ENCODE measurements around the gene SMYD1. TPM values are rescaled to one million over a fixed set of nuclear protein-coding genes. Genes with fewer than 3 reads are reported as not detected.

Gene SMYD1
- total RNA-seq, 1 experiment from 2014 or later = not detected

DNA sequence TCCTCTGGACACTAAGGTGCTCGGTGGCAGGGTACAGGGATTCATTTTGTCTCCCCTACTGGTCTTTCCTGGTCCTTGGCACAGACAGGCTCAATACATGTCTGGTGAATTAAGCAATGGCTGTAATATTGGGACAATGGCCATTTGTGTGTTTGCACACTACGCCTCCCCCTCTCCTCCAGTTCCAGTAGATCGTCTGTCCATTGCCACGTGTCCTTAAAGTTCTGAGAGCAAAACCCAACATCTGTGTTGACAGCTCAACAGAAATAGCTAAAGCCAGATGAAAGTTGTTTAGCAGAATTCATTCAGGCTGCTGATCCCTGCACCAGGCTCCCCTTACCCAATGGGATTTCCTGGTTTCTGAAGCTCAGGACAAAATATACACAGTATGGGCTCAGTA lies 69.2 kb downstream of the SMYD1 start:
- Histone ChIP-seq H3K36me3 (ENCODE audit: control insufficient read depth, insufficient read depth, low read length) (no peaks in the 10 kb centered on the region), H3K4me3 (ENCODE audit: low read depth in 2 of 2, low read length in 2 of 2) (no peak overlapping the region), H3K27me3 (ENCODE audit: control insufficient read depth, insufficient read depth, low read length) (peaks cover 9% of the 10 kb centered on the region), H3K4me1 (ENCODE audit: control insufficient read depth, insufficient read depth, low read length) (no peaks in the 10 kb centered on the region), H3K27ac (ENCODE audit: low read length) (no peak overlapping the region), H3K9me3 (ENCODE audit: control insufficient read depth, insufficient read depth, low read depth, low read length) (no peaks in the 10 kb centered on the region)
- TF ChIP-seq SIN3A (IDR thresholded peaks at IDR 0.05; ENCODE audit: borderline replicate concordance, insufficient read depth, low read depth, low read length) (no peak), TCF7L2 (IDR thresholded peaks at IDR 0.05; ENCODE audit: low read depth, low read length) (no peak)
- POLR2A ChIA-PET = interaction anchor here (0.6 kb wide), 1 partner anchor 288 kb away, joined by 3 read pairs; no protein-coding TSS in a partner anchor
- DNase-seq (ENCODE audit: low read depth, low spot score) (no peak), ATAC-seq (no peak)
- CTCF ChIA-PET = no interaction called here
- in situ Hi-C loops (cut with HindIII; ENCODE audit: low pct_unique_long_range_greater_than_20kb, low sequenced_read_pairs) (no loop called here), intact Hi-C loops (cut with micrococcal nuclease; ENCODE audit: unreplicated experiment) (no loop called here)
- BruUV-seq (replicated peaks) = no TSS peak

DNA sequence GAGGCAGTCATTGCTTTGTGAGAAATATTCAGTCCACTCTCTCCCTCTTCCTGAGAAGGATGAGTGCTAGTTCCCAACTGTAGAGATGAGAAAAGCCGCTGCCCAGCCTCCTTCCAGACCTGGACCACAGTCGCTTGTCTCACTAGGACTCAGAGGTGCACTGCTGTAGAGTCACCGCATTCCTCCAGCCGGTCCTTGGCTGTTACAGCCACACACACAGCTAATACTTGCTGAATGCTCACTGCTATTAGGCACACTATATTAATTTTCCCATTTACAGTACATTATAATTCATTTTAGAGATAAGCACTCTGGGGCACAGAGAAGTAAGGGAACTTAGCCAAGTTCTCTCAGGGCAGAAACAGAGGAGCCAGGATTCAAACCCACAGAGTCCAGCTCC lies 70.2 kb downstream of the SMYD1 start:
- H3K4me1 ChIP-seq (ENCODE audit: control insufficient read depth, insufficient read depth, low read length) = no peaks in the 10 kb centered on the region
- no peak for DNase-seq (ENCODE audit: low read depth, low spot score)
- H3K9me3 ChIP-seq (ENCODE audit: control insufficient read depth, insufficient read depth, low read depth, low read length) = no peaks in the 10 kb centered on the region
- peaks cover 9% of the 10 kb centered on the region for H3K27me3 ChIP-seq (ENCODE audit: control insufficient read depth, insufficient read depth, low read length)
- intact Hi-C loops (cut with micrococcal nuclease; ENCODE audit: unreplicated experiment) (no loop called here), in situ Hi-C loops (cut with HindIII; ENCODE audit: low pct_unique_long_range_greater_than_20kb, low sequenced_read_pairs) (no loop called here)
- no peaks in the 10 kb centered on the region for H3K36me3 ChIP-seq (ENCODE audit: control insufficient read depth, insufficient read depth, low read length)
- ChIA-PET CTCF (no interaction called here), POLR2A (no interaction called here)
- TF ChIP-seq, protein P1, sequence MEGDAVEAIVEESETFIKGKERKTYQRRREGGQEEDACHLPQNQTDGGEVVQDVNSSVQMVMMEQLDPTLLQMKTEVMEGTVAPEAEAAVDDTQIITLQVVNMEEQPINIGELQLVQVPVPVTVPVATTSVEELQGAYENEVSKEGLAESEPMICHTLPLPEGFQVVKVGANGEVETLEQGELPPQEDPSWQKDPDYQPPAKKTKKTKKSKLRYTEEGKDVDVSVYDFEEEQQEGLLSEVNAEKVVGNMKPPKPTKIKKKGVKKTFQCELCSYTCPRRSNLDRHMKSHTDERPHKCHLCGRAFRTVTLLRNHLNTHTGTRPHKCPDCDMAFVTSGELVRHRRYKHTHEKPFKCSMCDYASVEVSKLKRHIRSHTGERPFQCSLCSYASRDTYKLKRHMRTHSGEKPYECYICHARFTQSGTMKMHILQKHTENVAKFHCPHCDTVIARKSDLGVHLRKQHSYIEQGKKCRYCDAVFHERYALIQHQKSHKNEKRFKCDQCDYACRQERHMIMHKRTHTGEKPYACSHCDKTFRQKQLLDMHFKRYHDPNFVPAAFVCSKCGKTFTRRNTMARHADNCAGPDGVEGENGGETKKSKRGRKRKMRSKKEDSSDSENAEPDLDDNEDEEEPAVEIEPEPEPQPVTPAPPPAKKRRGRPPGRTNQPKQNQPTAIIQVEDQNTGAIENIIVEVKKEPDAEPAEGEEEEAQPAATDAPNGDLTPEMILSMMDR (IDR thresholded peaks at IDR 0.05) = no peak
- TF ChIP-seq SIN3A (IDR thresholded peaks at IDR 0.05; ENCODE audit: borderline replicate concordance, insufficient read depth, low read depth, low read length) = no peak
- TF ChIP-seq POLR2AphosphoS5 (IDR thresholded peaks at IDR 0.05; ENCODE audit: low read depth, low read length) = no peak
- TF ChIP-seq TCF7L2 (IDR thresholded peaks at IDR 0.05; ENCODE audit: low read depth, low read length) = no peak
- TF ChIP-seq, protein P2, sequence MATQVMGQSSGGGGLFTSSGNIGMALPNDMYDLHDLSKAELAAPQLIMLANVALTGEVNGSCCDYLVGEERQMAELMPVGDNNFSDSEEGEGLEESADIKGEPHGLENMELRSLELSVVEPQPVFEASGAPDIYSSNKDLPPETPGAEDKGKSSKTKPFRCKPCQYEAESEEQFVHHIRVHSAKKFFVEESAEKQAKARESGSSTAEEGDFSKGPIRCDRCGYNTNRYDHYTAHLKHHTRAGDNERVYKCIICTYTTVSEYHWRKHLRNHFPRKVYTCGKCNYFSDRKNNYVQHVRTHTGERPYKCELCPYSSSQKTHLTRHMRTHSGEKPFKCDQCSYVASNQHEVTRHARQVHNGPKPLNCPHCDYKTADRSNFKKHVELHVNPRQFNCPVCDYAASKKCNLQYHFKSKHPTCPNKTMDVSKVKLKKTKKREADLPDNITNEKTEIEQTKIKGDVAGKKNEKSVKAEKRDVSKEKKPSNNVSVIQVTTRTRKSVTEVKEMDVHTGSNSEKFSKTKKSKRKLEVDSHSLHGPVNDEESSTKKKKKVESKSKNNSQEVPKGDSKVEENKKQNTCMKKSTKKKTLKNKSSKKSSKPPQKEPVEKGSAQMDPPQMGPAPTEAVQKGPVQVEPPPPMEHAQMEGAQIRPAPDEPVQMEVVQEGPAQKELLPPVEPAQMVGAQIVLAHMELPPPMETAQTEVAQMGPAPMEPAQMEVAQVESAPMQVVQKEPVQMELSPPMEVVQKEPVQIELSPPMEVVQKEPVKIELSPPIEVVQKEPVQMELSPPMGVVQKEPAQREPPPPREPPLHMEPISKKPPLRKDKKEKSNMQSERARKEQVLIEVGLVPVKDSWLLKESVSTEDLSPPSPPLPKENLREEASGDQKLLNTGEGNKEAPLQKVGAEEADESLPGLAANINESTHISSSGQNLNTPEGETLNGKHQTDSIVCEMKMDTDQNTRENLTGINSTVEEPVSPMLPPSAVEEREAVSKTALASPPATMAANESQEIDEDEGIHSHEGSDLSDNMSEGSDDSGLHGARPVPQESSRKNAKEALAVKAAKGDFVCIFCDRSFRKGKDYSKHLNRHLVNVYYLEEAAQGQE (IDR thresholded peaks at IDR 0.05; ENCODE audit: insufficient read depth in 1 of 2, low read depth in 2 of 2, low read length in 1 of 2) = no peak
- no peak for ATAC-seq
- no TSS peak for BruUV-seq (replicated peaks)
- H3K27ac ChIP-seq (ENCODE audit: low read length) = no peak overlapping the region
- no peak overlapping the region for H3K4me3 ChIP-seq (ENCODE audit: low read depth in 2 of 2, low read length in 2 of 2)

DNA sequence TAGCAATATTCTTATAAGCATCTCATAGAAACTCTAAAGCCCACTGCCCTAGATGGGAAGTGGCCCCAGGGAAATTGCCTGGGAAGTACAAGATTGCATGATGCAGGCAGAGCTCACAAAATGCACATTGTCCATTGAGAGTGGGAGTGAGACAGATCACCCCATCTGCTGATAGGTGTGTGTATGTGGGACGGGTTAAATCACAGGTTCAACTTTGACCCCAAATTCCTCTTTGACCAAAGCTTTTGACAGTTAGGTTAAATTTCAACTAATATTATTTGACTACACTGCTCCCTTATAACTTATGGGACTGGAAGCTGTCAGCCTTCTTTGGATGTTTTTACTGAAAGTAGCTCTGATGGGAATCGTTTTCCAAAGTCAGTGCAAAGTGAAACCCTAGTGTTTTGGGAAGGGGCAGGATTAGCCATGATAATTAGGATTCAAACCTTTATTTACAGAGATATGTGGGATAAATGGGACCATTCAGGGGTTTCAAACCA lies 71.6 kb downstream of the SMYD1 start:
- Histone ChIP-seq H3K9me3 (ENCODE audit: control insufficient read depth, insufficient read depth, low read depth, low read length) (no peaks in the 10 kb centered on the region), H3K4me1 (ENCODE audit: control insufficient read depth, insufficient read depth, low read length) (no peaks in the 10 kb centered on the region), H3K27me3 (ENCODE audit: control insufficient read depth, insufficient read depth, low read length) (peaks cover 9% of the 10 kb centered on the region), H3K27ac (ENCODE audit: low read length) (no peak overlapping the region), H3K4me3 (ENCODE audit: low read depth in 2 of 2, low read length in 2 of 2) (no peak overlapping the region), H3K36me3 (ENCODE audit: control insufficient read depth, insufficient read depth, low read length) (no peaks in the 10 kb centered on the region)
- CTCF ChIA-PET = no interaction called here
- no peak for ATAC-seq
- intact Hi-C loops (cut with micrococcal nuclease; ENCODE audit: unreplicated experiment) = no loop called here
- no TSS peak for BruUV-seq (replicated peaks)
- in situ Hi-C loops (cut with HindIII; ENCODE audit: low pct_unique_long_range_greater_than_20kb, low sequenced_read_pairs) = no loop called here
- POLR2A ChIA-PET = no interaction called here
- TF ChIP-seq POLR2AphosphoS5 (IDR thresholded peaks at IDR 0.05; ENCODE audit: low read depth, low read length) (no peak), SIN3A (IDR thresholded peaks at IDR 0.05; ENCODE audit: borderline replicate concordance, insufficient read depth, low read depth, low read length) (no peak), TCF7L2 (IDR thresholded peaks at IDR 0.05; ENCODE audit: low read depth, low read length) (no peak)
- TF ChIP-seq, protein P1 (IDR thresholded peaks at IDR 0.05) = no peak
- TF ChIP-seq, protein P2 (IDR thresholded peaks at IDR 0.05; ENCODE audit: insufficient read depth in 1 of 2, low read depth in 2 of 2, low read length in 1 of 2) = no peak
- DNase-seq (ENCODE audit: low read depth, low spot score) = no peak

All from Panc1 (cell line).